HepG2 (cell line): ENCODE measurements around the gene MBLAC1. TPM values are rescaled to one million over a fixed set of nuclear protein-coding genes. Genes with fewer than 3 reads are reported as not detected.

Experiments
- KLF11 ChIP-seq: IDR thresholded peaks from 2 replicates; pipeline ENCODE4 v1.6.1; 2016; ENCODE audit warnings: missing compliant biosample characterization
- KLF16 ChIP-seq, 2 experiments: sonication (generic) in 1 of 2; formaldehyde crosslinking in 1 of 2; IDR thresholded peaks; 2 replicates each; pipeline versions ENCODE4 v1.6.1 to v1.8.0; 2016 to 2023; ENCODE audit warnings: missing genetic modification reagents in 2 of 2, missing compliant biosample characterization in 1 of 2
- NRL ChIP-seq: sonication (generic); formaldehyde crosslinking; IDR thresholded peaks from 2 replicates; pipeline ENCODE4 v1.5.0; 2020; ENCODE audit warnings: missing genetic modification reagents, mild to moderate bottlenecking, moderate library complexity, borderline replicate concordance
- POGZ ChIP-seq: sonication (generic); formaldehyde crosslinking; IDR thresholded peaks from 2 replicates; pipeline ENCODE4 v1.4.0; 2020; ENCODE audit warnings: mild to moderate bottlenecking, missing genetic modification reagents
- PRMT3 ChIP-seq: sonication (generic); formaldehyde crosslinking; IDR thresholded peaks from 2 replicates; pipeline ENCODE4 v1.8.1; 2022; ENCODE audit warnings: low read depth, mild to moderate bottlenecking, moderate library complexity, missing genetic modification reagents, borderline replicate concordance
- SCMH1 ChIP-seq: sonication (generic); formaldehyde crosslinking; IDR thresholded peaks from 2 replicates; pipeline ENCODE4 v1.9.0; 2021; ENCODE audit warnings: missing genetic modification reagents, mild to moderate bottlenecking, borderline replicate concordance
- SIX4 ChIP-seq: sonication (generic); formaldehyde crosslinking; IDR thresholded peaks from 2 replicates; pipeline ENCODE4 v1.4.0; 2020; ENCODE audit warnings: missing genetic modification reagents
- SRSF9 ChIP-seq: fragments of 200-400 bp; formaldehyde crosslinking; IDR thresholded peaks from 2 replicates; pipeline ENCODE4 v1.6.1; 2018; ENCODE audit warnings: borderline replicate concordance, mild to moderate bottlenecking, low read depth, low read length; ENCODE audit not compliant: insufficient read depth, poor library complexity, severe bottlenecking
- YEATS2 ChIP-seq: sonication (generic); formaldehyde crosslinking; IDR thresholded peaks from 2 replicates; pipeline ENCODE4 v1.4.0; 2020; ENCODE audit warnings: missing genetic modification reagents, borderline replicate concordance
- ZBTB3 ChIP-seq: sonication (generic); formaldehyde crosslinking; IDR thresholded peaks from 2 replicates; pipeline ENCODE4 v1.4.0; 2020; ENCODE audit warnings: low read depth, mild to moderate bottlenecking, moderate library complexity, missing genetic modification reagents, borderline replicate concordance
- ZNF713 ChIP-seq: sonication (generic); formaldehyde crosslinking; IDR thresholded peaks from 2 replicates; pipeline ENCODE4 v1.4.0; 2020; ENCODE audit warnings: mild to moderate bottlenecking, missing genetic modification reagents
- ZNF777 ChIP-seq: sonication (generic); formaldehyde crosslinking; IDR thresholded peaks from 2 replicates; pipeline ENCODE4 v1.4.0; 2020; ENCODE audit warnings: missing genetic modification reagents
- polyA plus RNA-seq, 8 experiments: library from polyadenylated mRNA; depleted of rRNA in 3 of 8; stranded (reverse) in 7 of 8; unstranded in 1 of 8; fragments of >200 nt; fragmentation: Illumina TruSeq in 4 of 8; extraction: Trizol in 4 of 8; gene quantifications; 2 replicates each; pipeline versions ENCODE4 v1.2.1 to v1.2.3, GENCODE V29; 2011 to 2016; ENCODE audit warnings: low read depth in 4 of 8, missing spikeins in 1 of 8, mixed read lengths in 1 of 8; ENCODE audit not compliant: insufficient read depth in 1 of 8
- total RNA-seq, 5 experiments: library from RNA; depleted of rRNA; stranded (reverse); fragments of >200 nt; fragmentation: Illumina TruSeq; extraction: Trizol; gene quantifications; 2 replicates each; pipeline ENCODE4 v1.2.3, GENCODE V29; 2016; ENCODE audit warnings: low read depth in 1 of 5
- TF ChIP-seq, protein P1 (sequence below), 2 experiments: sonication (generic) in 1 of 2; formaldehyde crosslinking in 1 of 2; IDR thresholded peaks; 2 replicates each; pipeline versions ENCODE4 v1.4.0 to v1.6.1; 2016 to 2020; ENCODE audit warnings: borderline replicate concordance in 1 of 2, low read depth in 1 of 2, mild to moderate bottlenecking in 1 of 2, missing genetic modification reagents in 1 of 2
- TF ChIP-seq, protein P2 (sequence below): sonication (generic); formaldehyde crosslinking; IDR thresholded peaks from 2 replicates; pipeline ENCODE4 v1.8.1; 2023; ENCODE audit warnings: mild to moderate bottlenecking, inconsistent platforms, moderate library complexity, missing genetic modification reagents, borderline replicate concordance
- TF ChIP-seq, protein P3 (sequence below): sonication (generic); formaldehyde crosslinking; IDR thresholded peaks from 2 replicates; pipeline ENCODE4 v1.4.0; 2020; ENCODE audit warnings: mild to moderate bottlenecking, missing genetic modification reagents
- TF ChIP-seq, protein P4 (sequence below), 2 experiments: fragments of 450-650 bp in 1 of 2; sonication (generic) in 1 of 2; formaldehyde crosslinking; IDR thresholded peaks; 2 replicates each; pipeline versions ENCODE4 v1.5.0 to v1.8.0; 2020 to 2022; ENCODE audit warnings: mild to moderate bottlenecking in 1 of 2, missing genetic modification reagents in 1 of 2
- TF ChIP-seq, protein P5 (sequence below): sonication (generic); formaldehyde crosslinking; IDR thresholded peaks from 2 replicates; pipeline ENCODE4 v1.8.0; 2022; ENCODE audit warnings: missing genetic modification reagents, mild to moderate bottlenecking, moderate library complexity, borderline replicate concordance

MBLAC1 gene
- total and polyA plus RNA-seq, 2 of the 13 experiments (the other 11 are each of a cell fraction or from before 2014, with no cell fraction given) = 0.79 to 2.1 TPM

DNA sequence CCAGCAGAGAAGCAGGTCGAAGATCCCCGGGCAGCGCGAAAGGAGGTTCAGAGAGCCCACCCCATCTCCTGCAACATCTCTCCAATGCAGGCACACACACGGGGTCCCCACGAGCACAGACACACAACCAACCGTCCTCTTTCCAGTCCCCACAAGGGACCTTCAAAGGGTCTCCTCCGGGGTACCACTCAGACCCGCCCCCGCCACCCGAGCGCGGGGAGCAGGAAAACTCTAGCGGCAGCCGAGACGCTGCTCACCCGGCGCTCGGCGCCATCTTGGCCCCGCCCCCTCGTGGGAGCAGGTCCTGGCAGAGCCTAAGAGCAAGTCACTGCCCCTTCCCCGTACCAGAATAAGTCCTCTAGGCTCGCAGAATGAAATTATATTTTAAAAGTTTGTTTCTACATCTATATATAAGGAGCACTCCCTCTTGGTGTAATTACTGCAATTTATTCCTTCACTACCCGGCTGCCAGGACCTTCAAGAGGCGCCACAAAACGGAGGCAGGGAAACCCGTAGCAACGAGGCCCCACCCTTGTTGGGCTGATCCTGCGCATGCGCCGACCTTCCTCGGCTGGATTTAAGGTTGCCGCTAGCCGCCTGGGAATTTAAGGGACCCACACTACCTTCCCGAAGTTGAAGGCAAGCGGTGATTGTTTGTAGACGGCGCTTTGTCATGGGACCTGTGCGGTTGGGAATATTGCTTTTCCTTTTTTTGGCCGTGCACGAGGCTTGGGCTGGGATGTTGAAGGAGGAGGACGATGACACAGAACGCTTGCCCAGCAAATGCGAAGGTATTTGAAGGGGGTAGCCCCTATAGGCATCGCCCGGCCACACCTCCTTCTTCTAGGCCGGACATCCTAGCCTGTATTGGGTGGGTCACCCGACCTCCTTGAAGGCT lies 7.4 kb upstream of the MBLAC1 start, which contains the start of the genes CNPY4 and TAF6 (continued):
- TF ChIP-seq, protein P1, sequence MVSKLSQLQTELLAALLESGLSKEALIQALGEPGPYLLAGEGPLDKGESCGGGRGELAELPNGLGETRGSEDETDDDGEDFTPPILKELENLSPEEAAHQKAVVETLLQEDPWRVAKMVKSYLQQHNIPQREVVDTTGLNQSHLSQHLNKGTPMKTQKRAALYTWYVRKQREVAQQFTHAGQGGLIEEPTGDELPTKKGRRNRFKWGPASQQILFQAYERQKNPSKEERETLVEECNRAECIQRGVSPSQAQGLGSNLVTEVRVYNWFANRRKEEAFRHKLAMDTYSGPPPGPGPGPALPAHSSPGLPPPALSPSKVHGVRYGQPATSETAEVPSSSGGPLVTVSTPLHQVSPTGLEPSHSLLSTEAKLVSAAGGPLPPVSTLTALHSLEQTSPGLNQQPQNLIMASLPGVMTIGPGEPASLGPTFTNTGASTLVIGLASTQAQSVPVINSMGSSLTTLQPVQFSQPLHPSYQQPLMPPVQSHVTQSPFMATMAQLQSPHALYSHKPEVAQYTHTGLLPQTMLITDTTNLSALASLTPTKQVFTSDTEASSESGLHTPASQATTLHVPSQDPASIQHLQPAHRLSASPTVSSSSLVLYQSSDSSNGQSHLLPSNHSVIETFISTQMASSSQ (IDR thresholded peaks at IDR 0.05; ENCODE audit: low read depth) = no peak
- TF ChIP-seq, protein P1 (CRISPR knock-in tag; IDR thresholded peaks at IDR 0.05; ENCODE audit: borderline replicate concordance) = peak; percentile 30; the same call in 1 of the 2 replicates
- TF ChIP-seq SIX4 (CRISPR knock-in tag) = 0 out of 2 replicates have a peak, but pooled peaks have one; percentile 20
- peak; percentile 69; the same call in 1 of the 2 replicates for TF ChIP-seq YEATS2
- TF ChIP-seq, protein P2, sequence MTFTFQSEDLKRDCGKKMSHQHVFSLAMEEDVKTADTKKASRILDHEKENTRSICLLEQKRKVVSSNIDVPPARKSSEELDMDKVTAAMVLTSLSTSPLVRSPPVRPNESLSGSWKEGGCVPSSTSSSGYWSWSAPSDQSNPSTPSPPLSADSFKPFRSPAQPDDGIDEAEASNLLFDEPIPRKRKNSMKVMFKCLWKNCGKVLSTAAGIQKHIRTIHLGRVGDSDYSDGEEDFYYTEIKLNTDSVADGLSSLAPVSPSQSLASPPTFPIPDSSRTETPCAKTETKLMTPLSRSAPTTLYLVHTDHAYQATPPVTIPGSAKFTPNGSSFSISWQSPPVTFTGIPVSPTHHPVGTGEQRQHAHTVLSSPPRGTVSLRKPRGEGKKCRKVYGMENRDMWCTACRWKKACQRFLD (CRISPR knock-in tag) = no peak
- TF ChIP-seq, protein P3, sequence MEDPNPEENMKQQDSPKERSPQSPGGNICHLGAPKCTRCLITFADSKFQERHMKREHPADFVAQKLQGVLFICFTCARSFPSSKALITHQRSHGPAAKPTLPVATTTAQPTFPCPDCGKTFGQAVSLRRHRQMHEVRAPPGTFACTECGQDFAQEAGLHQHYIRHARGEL = no peak
- peak; percentile 57 for TF ChIP-seq ZNF777
- TF ChIP-seq NRL (CRISPR knock-in tag) = peak; percentile 44; the same call in 1 of the 2 replicates
- TF ChIP-seq SCMH1 = no peak
- TF ChIP-seq KLF11 = peak; percentile 40; the same call in 1 of the 2 replicates
- TF ChIP-seq SRSF9 = no peak
- no peak for TF ChIP-seq PRMT3 (CRISPR knock-in tag)
- TF ChIP-seq ZBTB3 = no peak
- peak in 1 of 2 experiments; percentile 97; a peak in 2 of 4 replicates for TF ChIP-seq KLF16 (CRISPR knock-in tag; IDR thresholded peaks at IDR 0.05)
- TF ChIP-seq POGZ (CRISPR knock-in tag) = 0 out of 2 replicates have a peak, but pooled peaks have one; percentile 7
- TF ChIP-seq, protein P4, sequence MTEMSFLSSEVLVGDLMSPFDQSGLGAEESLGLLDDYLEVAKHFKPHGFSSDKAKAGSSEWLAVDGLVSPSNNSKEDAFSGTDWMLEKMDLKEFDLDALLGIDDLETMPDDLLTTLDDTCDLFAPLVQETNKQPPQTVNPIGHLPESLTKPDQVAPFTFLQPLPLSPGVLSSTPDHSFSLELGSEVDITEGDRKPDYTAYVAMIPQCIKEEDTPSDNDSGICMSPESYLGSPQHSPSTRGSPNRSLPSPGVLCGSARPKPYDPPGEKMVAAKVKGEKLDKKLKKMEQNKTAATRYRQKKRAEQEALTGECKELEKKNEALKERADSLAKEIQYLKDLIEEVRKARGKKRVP (CRISPR knock-in tag; IDR thresholded peaks at IDR 0.05) = peak in 1 of 2 experiments; percentile 60; a peak in 1 of 4 replicates
- TF ChIP-seq, protein P5, sequence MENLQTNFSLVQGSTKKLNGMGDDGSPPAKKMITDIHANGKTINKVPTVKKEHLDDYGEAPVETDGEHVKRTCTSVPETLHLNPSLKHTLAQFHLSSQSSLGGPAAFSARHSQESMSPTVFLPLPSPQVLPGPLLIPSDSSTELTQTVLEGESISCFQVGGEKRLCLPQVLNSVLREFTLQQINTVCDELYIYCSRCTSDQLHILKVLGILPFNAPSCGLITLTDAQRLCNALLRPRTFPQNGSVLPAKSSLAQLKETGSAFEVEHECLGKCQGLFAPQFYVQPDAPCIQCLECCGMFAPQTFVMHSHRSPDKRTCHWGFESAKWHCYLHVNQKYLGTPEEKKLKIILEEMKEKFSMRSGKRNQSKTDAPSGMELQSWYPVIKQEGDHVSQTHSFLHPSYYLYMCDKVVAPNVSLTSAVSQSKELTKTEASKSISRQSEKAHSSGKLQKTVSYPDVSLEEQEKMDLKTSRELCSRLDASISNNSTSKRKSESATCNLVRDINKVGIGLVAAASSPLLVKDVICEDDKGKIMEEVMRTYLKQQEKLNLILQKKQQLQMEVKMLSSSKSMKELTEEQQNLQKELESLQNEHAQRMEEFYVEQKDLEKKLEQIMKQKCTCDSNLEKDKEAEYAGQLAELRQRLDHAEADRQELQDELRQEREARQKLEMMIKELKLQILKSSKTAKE (CRISPR knock-in tag) = no peak
- no peak for TF ChIP-seq ZNF713 (CRISPR knock-in tag)
